Activated effector memory CD4-positive, alpha-beta T cell treated with Interleukin-2 at 50 U/mL for 16 hours (primary cell): ENCODE results near the gene GCG.

Source experiments
- DNase-seq: peaks from one replicate; pipeline ENCODE4 v3.0.0-alpha.2; 2020

GCG gene

DNA sequence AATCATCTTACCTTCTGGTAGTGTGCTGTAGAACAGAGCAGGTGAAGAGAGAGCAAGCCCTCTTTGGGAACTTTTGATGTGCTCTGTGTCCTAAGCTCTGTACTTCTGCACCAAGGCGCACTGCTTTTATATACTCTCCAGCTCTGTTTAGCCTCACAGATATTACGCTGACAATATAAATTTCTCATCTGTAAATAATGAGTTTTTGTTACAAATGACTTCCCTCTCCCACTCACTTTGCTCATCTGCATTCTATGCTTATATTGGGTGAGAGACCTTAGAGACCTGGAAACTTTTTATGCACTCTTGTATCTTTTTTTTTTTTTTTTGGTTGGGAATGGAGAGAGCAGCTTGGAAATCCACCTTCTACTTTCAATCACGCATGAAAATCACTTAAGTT, at the start of gene GCG:
Gene GCG, minus strand, starts transcription at position 101 of the 400 bp plus-strand sequence. CDS start 3,069 bp downstream, outside the sequence.
- DNase-seq, result no peak

DNA sequence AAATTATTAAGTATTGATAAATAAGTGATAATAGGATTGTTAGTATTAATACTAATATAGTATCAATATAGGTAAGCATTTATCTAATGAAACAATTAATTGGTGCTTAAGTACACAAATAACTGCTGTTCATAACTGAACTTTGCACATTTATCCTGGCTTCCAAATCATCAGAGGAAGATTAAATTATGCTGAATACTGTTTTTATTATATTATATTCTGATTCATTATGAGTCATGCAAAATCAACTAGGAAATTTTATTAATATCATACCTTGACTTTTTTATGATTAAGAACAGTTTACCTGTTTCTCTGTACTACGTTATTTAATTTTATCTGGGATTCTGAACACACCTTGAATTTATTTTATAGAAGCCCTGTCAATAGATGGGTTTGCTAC, 48.6 kb upstream of the GCG start:
- DNase-seq, result no peak

DNA sequence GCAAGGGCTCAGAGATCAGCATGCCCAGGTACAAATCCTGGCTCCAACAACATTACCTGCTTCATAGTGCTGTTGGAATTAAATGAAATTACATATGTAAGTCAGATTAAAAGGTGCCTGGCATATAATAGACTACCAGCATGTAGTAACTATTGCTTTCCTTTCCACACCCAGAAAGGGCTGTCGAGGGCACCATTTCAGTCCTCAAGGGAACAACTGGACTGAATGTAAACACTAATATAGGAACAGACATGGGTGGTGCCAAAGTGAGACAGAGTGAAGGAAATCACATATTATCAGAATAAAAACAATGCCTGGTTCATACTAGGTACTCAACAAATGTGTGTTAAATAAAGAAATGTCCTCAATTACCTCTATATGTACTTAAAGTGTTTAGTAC, 47.9 kb upstream of the GCG start:
- no peak for DNase-seq

DNA sequence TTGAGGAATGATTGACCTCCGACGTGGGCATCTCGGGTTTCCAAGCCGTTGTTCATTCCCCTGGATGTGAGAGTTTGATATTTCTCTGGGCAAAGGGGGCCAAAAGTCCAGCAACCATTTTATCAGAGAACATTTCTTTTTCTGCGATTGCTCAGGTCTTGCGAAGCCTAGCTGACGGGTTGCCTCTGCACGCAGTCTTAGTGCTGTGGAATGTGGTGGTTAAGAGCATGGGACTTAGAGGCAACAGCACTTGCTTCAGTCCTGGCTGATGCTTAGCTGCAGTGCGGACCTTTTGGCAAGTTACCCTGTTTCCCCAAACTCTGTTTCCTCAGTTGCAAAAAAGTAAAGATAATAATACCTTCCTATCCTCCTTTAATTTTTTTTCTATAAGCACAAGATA, 46.2 kb upstream of the GCG start:
- no peak for DNase-seq

DNA sequence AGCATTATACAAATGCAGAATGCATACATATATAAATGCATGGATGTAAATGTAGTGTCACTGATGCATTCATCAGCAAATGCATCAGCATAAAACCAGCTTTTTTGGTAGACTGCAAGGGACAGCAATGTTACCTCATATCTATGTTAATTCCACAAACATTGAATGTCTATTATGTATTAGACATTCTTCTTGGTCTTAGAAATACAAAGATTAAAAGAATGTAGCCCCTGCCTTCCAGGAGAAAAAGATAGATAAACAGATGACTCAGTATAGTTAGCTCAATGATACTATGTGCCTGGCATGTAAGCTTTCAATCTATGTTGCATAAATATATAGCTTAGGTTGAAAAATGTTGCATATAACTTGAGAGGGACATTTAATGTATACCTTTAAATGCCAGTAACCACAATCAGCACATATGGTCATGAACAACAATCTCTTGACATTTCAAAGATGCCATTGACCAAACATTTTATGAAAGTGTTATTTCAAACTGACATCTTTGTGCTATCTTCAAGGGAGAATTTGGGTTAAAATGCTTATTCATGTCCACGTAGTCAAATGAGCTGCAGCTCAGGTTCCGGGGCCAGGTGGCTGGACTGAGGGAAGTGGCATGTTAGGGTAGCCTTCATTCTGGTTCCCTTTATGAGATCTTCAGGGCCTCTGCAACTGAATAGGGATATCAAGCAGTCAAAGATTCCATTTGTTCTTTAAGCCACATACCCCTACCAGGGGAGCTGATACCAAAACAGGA, 45.2 kb upstream of the GCG start:
- DNase-seq, result no peak

DNA sequence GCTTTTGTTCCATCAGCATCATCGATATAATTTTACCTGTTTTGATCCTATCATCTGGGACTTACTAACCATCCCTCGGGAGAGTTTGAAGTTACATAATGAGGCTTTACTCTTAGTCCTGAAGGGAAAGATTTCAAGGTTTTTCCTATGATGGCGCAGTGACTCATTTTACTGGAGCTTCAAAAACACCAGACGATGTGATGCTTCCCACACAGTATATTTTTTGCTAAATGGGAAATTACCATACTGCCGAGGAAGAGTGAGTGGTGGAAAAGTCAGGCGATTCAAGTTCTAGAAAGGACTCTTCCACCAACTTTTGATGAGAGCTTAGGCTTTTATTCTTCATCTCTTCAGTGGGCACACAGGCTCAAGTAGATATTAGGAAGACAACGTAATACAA, 44.6 kb upstream of the GCG start:
- DNase-seq, result no peak

DNA sequence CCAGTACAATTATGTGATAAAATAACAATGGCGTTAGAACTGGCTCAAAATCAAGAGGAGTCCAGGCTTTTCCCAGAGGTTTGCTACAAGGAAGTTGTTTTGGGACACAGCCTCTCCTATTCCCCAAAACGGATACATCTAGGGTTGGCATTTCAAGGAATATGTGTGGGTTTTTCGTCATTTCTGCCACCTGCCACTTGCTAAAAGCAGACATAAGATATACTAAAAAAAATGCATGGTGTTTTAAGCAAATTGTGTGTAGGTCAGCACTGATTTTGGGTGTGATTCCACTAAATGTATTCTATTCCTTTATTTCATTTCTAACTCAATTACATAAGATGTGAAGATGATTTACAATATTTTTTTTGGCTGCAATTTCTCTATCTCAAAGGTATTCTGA, 36.4 kb upstream of the GCG start:
- DNase-seq, result no peak

DNA sequence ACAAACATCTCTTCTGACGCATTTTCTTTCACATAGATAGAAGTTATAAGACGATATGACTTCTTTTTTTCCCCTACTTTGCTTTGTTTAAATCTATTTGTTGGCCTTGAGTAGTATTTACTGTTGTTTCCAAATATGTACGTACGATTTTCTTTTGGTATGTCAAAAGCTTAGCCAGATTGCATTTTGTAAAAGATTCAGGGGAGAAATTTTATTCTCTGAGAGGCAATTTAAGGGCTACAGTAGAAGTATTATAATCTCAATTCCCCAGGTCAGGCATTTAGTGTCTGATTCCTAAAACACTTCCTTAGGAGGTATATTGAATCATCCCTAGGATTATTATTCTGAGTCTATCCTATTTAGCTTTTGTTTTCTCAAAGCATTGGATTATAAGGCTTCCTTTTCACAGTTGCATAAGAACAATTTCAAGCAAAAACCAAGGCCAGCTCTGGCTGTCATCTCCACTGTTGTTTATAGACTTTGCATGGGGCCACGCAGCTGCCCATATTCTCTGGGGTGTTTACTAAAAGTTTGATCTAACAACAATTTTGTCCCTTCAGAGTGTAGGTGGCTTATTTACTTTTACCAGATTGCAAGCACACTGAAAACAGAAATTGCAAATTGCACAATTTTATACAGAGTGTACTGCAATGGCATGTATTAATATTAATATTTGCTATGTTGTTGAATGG, 33.6 kb upstream of the GCG start:
- DNase-seq, result no peak

DNA sequence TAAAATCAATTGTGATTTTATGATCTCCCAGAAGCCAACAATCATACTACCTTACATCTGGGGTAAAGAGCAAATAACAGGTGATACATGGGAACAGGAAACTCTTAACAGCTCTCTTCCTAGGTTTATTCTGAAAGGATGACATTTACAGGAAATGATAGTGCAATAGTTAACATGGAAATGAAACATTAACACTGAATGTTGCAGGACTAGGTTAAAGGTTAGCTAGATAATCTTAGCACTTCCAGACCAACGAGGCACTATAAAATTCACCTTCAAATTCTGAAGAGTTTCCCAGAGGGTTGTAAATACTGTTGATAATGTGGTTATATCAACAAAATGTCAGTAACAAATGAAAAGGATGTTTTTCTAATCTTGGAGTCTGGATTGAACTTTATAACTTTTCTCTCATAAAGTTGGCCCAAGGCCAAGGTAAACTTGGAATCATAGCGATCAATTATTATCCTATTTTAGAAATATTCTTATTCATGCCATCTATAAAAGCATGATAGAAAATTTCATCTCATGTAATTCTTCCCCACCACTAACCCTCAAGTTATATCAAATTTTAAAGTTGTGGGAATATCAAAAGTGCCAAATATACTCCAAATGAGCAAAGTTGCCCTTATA, 32.9 kb upstream of the GCG start:
- no peak for DNase-seq

DNA sequence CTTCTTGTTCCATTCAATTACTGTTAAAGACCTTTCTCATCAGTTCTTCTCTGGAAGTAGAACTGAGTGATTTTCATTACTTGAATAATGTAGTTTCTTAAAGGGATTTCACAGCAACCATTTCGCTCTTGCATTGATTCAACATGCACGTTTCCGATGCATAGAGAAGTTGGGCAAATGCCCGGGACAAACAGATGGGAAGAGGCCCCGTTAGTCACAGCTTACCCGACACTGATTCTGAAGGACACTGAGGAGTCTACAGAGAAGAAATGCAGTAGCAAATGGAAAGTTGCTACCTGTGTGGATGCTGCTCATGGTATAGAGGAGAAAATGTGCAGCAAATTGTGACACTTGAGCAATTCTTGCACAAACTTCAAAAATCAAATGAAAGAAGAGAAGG, 32.3 kb upstream of the GCG start:
- DNase-seq, result no peak

DNA sequence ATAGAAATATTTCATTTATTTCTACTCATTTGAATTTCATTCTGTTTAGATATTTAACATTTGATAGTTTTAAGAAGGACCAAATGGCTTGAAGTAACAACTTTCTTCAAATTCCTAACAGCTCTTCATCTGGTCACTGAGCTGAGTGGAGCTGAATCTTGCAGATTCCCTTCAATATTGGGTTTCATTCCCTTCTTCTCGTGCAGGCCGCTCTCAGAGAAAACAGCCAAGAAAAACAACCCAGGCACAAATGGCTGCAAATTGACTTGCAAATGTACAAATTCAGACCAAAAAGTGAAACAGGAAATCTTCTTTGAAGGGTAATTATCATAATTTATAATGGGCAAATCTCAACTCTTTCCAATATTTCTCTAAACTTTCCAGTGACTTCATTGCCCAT, 30.3 kb upstream of the GCG start:
- no peak for DNase-seq

DNA sequence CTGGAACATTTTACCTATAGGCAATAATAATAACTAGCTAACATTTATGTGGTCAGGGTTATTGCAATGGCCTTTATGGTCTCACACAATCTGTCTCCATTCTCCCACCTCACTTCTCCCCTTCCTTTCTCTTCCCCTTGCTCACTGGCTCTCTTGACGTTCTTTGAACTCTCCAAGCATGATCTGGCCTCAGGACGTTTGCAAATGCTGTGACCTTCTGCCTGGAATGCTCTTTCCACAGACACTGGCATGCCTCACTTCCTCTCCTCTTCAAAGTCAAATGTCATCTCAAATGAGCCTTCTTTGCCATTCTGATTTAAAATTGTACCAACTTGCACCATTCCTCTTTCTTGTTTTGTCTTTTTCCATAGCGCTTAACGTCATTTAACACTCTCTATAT, 25.3 kb upstream of the GCG start:
- DNase-seq, result no peak

DNA sequence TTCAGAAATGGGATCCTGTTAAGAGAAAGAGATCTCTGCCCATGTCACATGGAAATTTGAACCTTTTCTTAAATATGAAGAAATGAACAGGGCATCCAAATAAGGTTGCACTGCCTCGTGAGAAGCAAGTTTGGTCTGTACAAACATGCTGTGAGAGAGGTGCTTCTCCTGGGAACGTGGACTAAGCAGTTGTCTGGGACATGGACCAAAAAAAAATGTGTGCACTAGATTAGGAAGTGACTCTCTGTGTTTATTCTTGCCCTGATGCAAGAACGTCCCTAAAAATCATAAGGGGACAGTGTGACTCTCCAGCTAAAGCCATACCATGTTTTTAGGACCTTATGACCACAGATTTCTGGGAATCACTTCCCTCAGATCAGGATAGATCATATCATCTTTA, 23.7 kb upstream of the GCG start:
- no peak for DNase-seq

DNA sequence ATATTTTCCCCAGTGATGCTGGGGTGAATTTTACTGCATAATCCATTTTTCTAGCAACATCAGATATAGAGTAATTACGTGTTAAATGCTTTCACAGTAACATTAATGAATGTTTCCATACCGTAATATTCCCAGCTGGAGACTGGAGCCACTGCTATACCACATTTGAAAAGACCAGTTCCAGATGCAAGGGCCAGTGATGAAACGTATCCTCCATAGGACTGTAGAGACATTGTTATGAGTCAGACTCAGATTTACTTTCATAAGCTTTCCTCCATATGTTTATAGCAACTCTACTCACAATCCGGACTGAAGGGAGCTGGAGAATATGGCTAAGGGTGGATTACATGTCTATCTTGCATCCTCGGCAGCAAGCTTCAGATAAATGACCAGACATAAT, 22.7 kb upstream of the GCG start:
- no peak for DNase-seq

DNA sequence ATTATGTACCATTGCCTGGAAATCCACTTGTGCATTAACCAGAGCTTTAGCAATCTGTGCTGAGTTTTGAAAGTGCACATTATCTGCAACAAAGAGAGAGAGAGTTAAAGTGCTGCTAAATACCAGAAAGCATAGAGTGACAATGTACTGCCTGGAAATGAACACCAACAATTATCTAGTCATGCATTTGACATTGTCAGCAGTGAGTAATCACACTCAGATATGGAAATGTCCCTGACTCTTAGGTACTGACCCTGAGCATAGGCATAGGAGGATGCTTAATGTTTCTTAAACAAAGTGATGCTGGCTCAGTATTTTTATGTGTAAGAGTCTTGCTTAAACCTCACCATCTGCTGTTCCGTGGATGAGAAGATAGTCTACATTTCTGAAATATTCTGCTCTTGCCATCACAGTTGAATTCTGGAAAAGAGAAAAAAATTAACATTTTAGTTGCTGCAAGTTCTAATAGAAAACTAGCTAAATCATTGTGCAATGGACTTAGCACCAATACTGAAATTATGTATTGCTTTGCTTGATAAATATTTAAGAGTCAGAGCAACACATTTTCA, 20.8 kb upstream of the GCG start:
- no peak for DNase-seq

DNA sequence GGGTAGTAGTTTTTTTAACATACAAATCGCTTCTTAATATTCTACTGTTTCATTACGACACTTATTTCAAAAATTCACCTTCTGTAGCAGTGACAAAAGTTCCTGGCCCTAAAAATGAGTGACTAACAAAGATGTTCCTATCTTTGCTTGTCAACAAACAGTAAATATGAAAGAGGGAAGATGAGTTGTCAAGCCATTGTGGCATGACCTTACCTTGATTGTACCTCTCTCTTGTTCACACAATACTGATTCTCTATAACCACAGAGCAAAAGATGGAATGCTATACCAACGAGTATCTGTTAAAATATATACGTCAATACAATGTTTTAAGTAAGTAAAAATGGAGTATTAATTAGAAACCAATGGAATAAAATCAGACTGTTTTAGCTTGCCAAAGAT, 14.7 kb upstream of the GCG start:
- DNase-seq, result no peak

DNA sequence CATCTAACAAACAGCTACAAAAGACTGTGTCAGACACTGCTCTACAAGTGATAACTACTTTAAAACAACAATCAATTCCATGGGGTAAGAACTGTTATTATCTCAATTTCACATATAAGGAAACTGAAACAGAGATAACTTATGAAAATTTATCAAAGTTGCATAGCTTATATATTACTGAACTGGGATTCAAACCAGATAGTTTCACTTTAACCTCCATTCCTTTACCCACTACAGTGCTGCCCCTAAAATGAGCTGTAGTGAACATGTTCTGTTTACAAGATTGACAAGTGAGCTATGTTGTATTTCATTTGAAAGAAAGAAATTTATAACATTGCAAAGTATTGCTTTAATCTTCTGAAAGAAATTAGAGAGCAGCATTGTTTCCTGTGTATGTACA, 14.1 kb upstream of the GCG start:
- no peak for DNase-seq

DNA sequence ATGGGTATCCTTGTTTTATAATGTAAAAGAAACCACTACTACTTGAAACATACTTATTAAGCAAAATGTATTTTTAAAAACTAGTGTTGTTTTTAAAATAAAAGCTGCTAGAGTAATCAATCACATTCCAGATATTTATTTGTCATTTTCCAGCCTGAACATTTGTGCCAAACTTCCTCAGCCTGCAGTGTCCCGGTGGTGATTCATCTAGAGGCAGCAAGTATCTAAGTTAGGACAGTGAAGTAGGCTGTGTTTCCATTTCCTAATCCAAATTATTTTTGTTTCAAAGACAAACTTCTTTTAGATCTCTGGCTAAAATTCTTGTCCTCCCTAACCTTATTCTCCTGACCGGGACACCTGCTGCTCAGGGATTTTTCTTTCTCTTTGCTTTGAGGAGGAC, 12.8 kb upstream of the GCG start:
- no peak for DNase-seq

DNA sequence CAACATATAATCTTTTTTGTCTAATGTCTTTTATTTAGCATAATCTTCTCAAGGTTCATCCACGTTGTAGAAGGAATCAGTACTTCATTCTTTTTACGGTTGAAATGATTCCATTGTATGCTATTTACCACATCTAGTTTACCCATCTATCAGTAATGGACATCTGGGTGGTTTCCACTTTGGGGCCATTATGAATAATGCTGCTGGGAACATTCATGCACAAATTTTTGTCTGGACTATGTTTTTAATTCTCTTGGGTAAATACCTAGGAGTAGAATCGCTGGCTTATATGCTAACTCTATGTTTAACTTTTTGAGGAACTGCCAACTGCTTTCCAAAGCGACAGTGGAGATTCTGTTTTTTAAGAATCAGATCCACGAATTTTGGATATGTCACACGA, 7.4 kb upstream of the GCG start:
- DNase-seq, result no peak

DNA sequence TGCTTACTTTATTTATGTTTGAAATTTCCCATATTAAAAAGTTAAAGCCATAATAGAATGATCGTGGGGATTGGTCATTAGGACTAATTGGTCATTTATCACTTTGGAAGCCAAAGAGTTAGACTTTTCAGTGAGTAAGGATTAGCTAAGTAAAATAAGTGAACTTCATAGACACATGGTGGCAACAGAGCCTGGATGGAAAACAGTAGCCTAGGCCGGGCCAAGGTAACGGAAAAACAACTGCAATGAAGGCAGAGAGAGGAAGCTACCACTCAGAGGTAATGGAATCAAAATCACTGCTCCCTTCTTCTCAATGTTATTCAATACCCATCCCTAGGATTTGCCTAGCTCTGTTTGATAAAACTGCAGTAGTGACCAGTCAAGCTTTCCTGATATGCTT, 4.1 kb upstream of the GCG start:
- no peak for DNase-seq

DNA sequence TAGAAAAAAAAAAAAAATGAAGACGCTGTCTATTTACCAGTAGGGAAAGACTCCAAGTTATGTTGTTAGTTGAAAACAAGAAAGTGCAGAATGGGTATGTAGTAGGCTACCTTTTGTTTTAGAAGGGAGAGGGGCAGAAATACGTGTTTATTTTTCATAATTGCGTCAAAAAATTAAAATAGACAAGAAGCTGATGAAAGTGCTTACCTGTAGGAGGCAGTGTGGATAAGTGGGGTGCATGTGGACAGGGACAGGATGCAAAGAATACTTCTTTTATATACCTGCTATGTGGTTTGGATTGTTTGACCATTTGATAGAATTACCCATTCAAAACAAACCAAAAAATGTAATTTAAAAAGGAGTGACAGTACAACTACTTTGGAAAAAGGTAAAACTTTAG, 3.0 kb upstream of the GCG start:
- DNase-seq, result no peak

DNA sequence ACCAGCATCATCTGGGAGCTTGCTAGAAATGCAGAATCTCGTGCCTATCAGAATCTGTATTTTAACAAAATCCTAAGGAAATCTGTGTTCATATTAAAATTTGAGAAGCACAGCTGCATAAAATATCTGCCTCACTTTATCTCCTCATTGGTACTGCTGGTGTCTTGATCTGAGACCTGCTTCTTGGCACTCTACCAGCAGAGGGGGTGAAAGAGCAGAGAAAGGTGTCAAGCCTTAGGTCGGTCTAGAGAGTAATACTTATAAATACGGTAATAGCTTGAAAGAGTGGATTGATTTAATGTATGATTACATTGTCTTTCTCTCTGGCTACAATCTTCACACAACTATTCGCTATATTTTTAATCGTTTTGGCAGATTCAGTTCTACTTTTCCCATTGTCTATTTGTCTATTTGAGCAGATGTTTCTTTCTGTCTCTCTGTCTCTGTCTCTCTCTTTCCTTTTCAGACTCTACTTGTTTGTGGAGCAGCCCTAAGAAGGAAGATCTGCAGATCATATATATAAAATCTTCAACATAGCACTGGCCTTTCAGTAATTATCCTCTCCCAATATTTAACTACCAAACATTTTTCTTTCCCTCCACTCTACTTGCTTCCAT, 1.7 kb upstream of the GCG start:
- DNase-seq, result peak; percentile 22

DNA sequence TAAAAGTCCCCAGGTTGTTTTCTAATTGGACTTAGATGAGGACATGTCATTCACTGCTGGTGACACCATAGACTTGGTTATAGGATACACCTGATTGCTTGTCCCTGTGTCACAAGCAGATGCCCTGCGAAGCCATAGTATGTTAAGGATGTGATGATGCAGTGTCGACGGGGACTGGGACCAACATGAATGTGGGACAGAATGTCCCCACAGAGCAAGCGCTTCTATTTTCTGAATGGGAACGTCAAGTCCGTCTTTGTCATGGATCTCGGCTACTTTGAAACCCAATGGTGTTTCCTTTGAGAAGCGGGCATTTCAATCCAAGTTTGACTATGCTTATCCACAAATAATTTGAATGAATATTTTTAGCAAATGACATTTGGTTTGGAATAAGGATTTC, 2.1 kb downstream of the GCG start:
- no peak for DNase-seq

DNA sequence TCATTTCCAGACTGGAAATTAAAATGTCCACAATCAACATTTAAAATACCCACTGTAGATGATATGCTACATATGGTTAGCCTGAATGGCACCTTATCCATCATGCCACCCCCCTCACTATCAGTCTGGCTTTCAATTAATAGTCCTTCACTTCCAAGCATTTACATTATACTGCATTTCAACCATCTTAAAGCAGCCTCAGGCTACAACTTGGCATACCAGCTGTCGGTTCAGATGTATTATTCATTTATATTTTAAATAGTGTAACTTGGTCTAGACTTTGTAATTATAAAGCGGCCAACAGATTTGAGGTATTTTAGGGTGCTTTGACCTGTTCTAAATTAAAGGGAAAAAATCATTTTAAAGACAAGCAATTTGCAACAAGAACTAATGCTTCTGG, 2.6 kb downstream of the GCG start:
- no peak for DNase-seq
